NCI-H1105 treated with DMSO at 0.1 percent for 48 hours (cell line): ENCODE data around the gene ACSBG1.
A peak's percentile ranks its signal among the peaks of the same experiment; 100 is the strongest.

ENCODE experiments used
- DNase-seq: peaks from one replicate; lab custom pipeline; 2025; lab: John Stamatoyannopoulos, UW

The ACSBG1 gene

DNA sequence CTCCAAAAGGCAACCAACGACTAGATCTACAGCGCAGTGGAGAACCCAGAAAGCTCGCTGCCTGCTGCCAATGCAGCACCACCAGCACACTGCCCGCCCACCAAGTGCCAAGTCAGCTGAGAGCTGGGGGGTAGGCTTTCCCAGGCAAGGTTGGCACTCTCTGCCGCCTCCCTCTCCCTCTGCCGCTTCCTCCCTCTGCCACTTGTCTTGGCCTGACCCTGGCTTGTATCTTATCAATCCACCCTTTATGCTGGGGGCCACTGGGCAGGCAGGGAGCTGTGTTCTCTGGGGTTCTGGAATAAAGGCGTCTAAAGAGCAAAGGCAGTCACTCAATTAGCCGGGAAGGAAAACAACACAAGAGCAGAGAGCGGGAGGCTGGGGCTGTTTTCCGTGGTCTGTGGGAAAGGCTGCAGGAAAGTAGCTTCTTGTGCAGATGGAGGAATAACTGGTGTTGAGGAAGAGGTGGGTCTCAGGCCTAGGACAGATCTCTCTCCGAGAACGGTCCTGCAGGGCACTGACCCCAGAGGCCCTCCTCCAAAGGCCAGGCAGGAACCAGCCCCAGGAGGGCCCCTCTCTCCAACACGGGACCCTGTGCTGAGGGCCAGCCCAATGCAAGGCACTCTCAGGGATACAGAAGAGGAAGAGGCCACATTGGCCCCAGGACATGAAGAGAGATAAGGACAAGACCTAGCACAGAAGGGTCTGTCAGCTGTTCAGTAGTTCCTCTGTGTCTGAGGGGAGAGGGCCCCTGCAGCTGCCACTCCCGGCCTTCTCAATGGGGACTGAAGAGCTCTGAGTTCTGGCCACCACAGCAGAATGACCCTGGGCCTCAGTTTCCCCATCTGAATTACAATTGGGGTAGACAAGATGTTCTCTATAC lies 30.8 kb downstream of the ACSBG1 start:
- DNase-seq = no peak

DNA sequence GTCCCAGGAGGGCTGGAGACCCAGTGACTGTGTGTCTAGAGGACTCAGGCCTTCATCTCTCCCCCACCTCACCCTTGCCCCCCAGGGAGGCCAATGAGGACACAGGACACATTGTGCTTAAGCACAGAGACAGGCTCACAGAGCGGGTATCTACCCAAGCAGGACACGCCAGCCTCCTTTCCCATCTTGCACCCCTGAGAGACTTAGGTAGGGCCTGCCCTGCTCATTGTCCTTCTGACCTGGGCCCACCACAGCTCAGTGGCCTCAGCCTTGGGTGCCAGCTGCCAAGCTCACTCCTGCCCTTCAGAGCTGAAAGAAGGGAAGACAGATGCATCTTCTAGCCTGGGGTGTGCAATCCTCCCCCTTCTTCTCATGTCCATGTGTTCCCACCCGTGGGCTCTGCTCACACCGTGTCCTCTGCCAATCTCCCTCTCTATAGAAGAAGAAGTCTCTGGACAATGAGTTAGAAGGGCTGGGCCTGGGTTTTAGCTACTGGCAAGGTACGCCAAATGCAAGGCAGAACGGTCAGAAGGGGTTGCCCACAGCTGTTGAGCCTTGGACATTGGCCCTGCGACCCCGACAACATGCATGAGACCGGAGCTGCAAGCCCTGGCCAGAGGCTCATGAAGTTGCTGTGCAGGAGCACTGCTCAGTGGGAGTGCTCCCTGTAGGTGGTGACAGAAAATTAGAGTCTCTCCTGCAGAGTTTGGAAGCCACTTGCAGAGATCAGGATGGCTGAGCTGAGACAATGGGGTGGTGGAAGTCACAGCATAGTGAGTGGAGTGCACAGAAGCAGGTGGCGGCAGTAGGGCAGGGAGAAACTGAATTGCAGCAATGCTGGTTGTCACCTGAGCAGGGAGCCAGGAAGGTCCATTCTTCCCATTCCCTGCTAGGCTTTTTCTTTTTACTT lies 32.8 kb downstream of the ACSBG1 start:
- no peak for DNase-seq

DNA sequence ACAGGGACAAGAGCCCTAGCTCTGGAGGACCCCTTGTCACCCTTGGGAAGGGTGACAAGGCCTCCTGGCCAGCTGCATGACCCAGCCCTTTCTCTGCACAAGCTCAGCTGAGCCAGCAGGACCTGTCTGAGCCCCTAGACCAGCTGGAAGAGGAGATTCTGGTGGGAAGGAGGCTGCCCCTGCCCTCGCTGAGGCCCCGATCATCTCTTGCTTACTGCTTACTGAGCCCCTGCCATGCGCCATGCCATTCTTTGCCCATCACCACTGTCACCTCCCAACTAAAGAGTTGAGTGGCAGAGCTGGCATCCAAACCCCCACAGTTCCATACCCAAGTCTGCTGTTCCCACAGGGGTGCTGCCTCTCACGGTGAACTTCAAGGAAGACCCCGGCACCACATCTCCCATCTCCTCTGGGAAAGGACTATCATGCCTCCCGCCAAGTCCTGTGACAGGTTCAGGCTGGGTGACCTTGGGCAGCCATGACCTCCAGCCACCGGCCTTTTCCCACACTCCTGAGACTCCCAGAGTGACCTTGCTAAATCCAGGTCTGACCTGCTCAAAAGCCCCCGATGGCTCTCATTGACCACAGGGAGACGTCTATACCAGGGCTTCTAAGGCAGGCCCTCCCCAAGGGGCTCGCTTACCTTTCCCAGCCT lies 34.0 kb downstream of the ACSBG1 start:
- DNase-seq = no peak

DNA sequence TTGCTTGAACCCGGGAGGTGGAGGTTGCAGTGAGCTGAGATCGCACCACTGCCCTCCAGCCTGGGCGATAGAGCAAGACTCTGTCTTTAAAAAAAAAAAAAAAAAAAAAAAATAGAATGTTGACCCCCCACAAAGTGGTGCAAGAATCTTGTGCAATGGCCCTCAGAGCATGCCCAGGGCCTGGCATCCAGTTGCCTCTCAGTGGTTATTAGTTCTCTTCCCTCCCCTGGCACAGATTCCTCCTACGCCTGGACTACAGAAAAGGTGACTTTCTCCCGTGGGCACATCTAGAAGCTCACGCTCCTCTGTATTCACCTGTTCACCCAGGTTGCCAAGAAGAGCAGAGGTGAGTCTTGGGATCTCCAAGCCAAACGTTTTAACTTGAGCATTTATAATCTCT lies 36.7 kb downstream of the ACSBG1 start:
- no peak for DNase-seq

DNA sequence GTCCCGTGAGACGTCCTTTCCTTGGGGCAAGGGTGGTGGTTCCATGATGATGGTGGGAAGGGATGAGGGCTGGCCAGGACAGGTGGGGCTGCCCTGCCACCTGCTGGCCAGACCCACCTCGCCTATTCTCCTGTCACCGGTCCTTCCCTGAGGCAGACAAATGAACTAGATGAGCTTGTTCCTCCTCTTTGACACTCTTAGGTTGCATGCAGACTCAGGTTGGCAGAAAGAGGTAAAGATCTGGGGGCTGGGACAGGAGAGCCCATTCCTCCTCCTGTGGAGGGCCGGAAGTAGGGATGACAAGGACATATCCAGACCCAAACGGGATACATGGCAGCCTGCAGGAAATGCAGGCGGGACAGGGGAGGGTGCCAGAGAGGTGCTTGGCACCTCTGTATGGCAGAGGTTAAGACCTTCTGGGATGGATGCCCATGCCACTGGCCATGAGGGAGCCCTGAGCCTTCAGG lies 38.6 kb downstream of the ACSBG1 start:
- DNase-seq = peak; percentile 3

DNA sequence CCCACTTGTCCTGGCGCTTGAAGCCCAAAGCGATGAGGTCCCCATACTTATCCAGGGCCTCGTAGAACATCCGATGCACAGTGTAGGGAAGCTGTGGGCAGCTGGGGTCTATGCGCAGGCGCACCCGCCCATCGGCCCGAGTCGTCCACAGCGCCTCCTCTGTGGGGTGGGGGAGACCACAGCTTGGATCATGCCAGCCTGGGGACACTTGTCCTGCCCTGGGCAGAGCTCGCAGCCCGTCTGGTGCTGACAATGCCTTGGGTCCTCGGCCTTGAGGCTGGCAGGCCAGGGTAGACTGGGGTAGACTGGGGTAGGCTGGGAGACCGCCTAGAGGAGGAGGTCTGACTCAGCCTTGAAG lies 39.8 kb downstream of the ACSBG1 start:
- DNase-seq = no peak

DNA sequence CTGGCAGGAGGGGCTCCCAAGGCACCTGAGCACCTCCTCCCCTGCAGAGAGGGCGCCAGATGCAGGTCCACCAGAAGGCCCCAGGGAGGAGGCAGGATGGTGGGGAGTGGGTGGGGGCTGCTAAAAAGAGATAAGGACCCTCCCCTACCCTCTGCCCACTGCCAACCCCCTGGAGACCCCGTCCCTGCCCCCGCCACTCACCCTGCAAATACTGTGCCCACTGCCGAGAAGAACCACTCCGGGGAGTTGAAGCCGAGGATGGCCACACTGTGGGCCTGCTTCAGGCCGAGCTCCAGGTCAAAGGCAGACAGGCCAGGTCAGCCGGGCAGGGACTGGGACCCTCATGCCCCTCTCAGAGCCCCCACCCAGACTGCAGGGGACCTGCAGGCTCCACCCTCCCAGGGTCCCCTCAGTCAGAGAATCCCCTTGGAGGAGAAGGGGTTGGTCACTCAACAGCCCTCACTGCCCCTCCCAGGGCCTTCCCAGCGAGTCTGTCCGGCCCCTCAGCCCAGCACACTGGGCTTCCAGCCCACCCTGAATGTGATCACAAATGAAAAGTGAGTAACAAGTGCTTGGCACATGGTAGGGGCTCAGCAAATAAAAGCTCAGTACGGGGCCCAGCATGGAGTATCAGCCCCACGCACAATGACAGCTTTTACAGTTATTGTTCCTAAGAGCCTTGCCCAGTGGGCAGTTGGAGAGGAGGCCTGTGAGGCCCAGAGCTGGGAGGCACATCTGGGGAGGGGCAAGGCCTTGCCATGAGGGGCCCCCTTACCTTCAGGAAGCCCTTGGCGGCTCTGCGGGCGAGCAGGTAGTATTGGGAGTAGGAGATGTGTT lies 40.4 kb downstream of the ACSBG1 start:
- no peak for DNase-seq

DNA sequence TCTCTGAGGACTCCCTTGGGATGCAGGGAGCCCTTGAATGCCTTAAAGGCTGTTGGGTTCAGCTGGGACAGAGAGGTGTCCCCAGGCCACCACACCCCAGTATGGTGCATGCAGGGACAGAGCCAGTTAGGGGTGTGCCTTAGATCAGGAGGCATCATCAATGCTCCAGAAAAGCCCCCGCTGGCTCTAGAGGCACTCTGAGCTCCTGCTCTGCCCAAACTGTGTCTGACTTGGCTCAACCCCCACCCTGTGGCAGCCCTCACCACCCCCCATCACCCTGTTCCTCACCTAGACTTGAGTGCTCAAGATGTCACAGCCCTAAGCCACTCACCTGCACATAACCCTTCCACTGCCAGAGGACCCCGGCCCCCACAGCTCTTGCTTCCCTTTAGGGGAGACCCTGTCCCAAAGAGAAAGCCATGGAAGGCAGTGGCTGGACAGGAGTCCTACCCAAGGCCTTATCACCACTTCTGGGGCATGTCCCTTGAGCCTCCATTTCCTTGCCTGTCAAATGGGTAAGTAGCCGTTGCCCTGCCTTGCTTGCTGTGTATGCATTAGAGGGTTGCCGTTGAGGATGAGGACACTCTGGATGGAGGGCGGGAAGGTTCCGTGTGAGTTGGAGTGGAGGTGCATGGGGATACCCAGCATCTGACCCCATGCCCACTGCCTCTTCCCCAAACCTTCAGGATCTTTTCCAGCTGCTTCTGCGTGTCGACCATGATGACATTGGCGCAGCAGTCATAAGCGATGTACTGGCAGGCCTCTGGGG lies 41.4 kb downstream of the ACSBG1 start:
- DNase-seq = no peak

DNA sequence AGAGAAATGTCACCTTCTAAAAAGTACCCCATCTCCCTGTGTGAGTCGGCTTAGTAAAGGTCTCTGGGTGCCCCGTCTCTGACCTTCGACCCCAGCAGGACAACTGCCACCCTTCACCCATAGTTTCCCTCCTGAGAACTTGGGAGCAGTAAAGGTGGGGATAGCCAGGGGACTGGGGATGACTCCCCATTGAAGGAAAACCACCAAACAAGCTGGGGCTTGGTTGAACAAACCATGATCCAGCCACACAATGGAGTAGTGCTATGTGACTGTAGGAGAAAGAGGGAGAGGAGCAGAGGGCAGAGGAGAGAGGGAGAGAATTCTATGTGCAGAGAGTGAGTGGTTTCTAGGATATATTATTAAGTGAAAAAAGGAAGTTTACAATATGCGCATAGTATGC lies 51.5 kb downstream of the ACSBG1 start:
- DNase-seq = no peak

DNA sequence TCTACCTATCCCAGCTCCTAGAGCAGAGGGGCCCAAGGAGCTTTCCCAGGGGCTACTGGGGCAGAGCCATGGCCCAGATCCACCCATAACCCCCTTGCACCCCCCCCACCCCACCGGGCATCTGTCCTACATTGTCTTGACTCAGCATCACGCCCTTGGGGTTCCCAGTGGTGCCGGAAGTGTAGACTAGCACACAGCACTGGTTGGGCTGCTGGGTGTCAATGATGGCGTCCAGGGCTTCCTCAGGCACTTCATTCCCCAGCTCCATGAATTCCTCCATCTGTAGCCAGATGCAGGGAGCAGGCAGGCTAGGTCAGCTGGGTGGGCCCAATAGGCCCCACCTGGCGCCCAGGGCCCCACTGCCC lies 52.0 kb downstream of the ACSBG1 start:
- no peak for DNase-seq

DNA sequence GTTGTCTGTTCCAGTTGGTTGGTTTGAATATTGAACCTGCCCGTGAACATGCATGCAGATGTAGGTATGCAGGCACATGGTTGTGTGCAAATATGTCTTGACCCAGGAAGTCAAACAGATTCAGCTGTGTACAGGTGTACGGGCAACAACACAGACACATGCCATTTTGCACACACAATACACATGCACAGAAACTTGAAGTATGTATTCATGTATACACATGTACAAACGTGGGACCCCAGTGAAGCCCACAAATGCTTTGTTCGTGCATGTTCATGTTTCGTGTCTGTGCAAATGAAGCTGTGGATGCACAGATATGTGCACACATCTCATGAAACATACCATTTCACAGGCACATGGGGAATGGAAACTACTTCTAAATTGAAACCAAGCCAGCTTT lies 54.5 kb downstream of the ACSBG1 start:
- no peak for DNase-seq

DNA sequence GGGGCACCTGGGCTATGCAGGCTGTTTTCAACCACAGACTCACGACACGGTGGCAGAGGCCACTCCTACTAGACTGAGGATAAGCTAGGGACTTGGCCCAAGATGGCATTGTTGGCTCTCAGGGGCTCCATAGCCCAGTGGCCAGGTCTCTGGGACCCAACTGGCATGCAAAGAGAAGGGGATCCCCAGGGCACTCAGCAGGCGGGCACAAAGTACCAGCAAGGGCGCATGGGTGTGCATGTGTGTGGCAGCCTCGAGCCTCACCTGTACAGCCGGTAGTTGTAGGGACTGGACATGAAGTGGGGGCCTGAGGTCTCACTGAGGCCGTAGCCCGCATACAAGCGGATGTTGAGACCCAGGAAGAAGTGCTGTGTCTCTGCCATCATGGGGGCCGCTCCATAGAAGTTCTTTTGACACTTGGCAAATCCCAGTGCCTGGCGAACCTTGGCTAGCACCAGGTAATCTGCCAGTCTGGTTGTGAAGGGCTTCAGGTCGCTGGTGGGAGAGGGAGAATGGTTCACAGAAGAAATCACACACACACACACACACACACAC lies 55.0 kb downstream of the ACSBG1 start:
- no peak for DNase-seq

DNA sequence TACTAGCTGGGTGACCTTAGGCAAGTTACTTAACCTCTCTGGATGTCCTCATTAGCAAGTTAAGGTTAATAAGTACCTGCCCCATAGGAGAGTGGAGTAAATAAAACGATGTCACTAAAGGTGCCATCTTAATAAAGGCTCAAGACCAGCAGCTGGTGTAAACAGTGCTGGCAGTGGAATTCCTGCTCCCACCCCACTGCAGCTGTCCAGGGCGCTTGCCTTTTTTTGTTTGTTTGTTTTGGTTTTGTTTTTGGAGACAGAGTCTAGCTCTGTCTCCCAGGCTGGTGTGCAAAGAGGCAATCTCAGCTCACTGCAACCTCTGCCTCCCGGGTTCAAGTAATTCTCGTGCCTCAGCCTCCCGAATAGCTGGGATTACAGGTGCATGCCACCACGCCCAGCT lies 56.3 kb downstream of the ACSBG1 start:
- no peak for DNase-seq

DNA sequence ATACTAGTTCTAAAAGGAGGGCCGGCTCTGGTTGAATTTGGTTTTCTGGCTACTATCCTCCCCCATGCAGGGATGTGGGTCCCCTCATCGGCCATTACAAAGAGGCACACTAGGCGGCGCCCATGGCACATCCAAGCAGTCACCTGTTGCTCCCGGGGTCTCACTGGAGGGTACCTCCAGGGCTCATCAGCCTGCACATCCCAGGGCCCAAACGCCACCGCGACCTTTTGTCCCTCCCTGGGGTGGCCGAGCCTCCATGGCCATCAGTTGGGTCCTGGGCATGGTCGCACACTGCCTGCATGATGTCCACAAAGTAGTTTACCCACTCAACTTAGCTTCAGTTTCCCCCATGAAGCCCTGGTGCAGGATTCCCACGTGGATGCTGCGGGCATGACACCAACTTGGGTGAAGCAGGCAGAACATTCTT lies 56.9 kb downstream of the ACSBG1 start:
- no peak for DNase-seq

DNA sequence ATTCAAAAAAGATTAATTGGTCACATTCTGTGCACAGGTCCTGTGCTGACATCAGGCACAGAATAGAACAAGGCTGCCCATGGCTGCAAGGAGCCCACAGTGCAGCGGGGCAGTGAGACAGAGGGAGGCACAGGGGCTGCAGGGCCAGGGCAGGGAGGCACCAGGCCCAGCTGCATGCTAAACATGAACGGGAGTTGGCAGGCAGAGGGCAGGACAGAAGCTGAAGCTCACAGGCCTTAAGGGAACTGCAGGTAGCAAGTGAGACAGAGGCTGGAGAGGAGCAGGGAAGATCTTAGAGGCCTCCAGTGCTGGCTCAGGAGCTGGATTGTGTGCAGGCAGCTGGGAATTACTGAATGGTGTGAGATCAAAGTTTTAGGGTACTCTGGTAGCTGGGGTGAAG lies 59.0 kb downstream of the ACSBG1 start:
- DNase-seq = no peak

DNA sequence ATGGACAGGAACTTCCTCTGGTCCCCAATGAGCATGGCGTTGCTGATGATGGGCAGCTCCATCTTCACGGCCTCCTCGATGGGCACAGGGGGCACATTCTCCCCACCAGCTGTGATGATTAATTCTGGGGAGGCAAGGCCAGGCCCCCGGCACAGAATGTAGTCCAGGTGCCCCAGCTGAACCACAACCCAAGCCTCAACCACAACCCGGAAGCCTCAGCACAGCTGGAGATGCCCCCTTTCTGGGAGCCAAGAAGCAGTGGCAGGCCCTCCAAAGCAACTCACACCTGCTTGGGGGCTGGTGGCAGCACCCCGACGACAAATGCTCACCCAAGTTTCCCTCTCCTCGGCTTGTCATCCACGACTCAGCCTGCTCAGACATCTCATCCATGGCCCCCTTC lies 60.0 kb downstream of the ACSBG1 start:
- DNase-seq = no peak

DNA sequence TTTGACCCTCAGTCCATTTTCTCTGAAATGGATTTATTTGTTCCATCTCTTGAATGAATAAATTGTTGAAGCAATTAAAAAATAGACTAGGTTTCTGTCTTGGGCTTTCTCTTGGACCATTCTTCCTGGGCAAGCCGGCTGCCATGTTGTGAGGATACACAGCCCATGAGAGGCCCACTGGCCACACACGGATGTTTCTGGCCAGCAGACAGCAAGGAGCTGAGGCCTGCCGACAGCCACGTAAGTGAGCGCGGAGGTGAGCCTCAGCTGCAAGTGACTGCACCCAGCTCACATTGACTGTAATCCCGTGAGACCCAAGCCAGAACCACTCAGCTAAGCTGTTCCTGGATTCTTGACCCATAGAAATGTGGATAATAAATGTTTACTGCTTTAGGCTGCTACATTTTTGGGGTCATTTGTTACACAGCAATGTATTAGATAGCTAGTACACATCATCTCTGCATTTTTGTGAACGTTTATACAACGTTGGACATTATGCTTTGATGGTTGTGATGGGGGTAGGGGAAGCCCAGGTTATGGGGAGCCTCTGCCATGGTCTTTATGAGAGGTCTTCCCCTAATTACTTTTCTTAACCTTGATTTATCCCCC lies 62.4 kb downstream of the ACSBG1 start:
- no peak for DNase-seq

DNA sequence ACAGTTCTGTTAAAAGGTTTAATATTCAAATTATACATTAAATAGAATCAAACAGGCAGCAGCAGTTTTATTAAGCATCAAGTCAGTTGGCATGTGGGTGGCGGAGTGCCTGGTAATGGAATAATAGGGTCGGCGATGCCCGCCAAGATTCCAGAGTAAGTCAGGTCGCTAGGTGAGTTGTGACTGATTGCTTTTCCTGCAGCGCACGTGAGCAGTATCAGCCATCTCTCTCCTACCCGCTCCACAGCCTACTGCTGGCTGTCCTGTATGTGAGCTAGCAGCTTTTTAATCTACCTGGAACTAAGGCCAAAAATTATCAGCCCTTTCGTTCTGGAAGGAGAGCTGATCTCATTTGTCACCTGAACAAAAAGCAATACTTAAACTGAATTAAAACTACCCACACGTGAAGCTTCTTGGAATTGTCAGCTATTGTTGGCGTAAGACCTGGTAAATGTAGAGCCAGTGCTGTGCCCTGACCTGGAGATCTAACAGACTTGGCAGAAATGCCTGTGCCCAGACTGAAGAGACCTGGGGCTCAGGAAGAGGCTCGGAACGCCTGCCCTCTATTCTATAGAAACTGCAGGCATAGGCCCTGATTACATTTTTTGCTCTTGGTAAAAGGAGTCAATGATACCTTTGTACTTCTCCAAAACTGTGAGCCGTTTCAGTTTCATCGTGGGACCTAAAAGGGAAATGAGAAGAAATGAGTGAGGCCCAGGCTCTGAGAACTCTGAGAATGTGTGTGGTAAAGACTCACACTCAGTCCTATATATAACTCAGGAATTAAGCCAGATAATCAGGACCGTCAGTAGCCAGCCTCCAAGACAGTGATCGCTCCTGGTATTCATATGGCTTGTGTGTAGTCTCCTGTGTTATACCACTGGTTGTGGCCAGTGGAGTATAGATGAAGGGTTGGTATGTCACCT lies 63.3 kb downstream of the ACSBG1 start:
- DNase-seq = no peak

DNA sequence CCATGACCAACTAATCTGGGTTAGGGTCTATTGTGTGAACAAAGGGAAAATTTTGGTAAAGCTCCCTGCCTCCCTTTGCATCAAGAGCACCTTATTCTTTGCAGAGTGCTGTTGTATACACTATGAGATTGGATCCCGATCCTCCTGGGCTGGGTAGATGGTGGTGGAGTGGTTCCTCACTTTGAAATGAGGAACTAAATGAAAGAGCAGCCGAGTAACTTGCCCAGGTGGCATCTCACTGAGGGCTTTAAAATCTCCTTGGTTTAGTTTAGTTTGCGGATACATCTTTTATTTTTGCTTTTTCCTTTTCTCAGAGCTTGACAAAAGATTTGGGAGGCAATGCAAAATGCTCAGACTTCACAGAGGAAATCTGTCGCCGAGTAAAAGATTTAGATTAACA lies 65.8 kb downstream of the ACSBG1 start:
- DNase-seq = no peak
